HG03103 (cell line): Measurements from ENCODE around the gene EDN3.

ENCODE experiments used
- ATAC-seq: cut with Tn5 transposase; IDR thresholded peaks from one replicate; pipeline ENCODE4 v1.9.1; 2021; ENCODE audit warnings: low read depth; ENCODE audit not compliant: unreplicated experiment

EDN3 gene

GRCh38 chr20:59307270-59307669 lies 6.9 kb downstream of the EDN3 start:
- no peak for ATAC-seq

- ATAC-seq = no peak
Measured at GRCh38 chr20:59308493-59309201, 8.2 kb downstream of the EDN3 start.

GRCh38 chr20:59309218-59309617 lies 8.8 kb downstream of the EDN3 start:
- no peak for ATAC-seq

- ATAC-seq = no peak
Measured at GRCh38 chr20:59314997-59315396, 14.6 kb downstream of the EDN3 start.

- ATAC-seq = no peak
Measured at GRCh38 chr20:59316911-59317731, 16.7 kb downstream of the EDN3 start.

- ATAC-seq = no peak
Measured at GRCh38 chr20:59318201-59318790, 17.9 kb downstream of the EDN3 start.

GRCh38 chr20:59318803-59319202 lies 18.4 kb downstream of the EDN3 start:
- no peak for ATAC-seq

GRCh38 chr20:59320426-59320825 lies 20.0 kb downstream of the EDN3 start:
- no peak for ATAC-seq

GRCh38 chr20:59320854-59321647 lies 20.6 kb downstream of the EDN3 start:
- ATAC-seq = no peak

- no peak for ATAC-seq
Measured at GRCh38 chr20:59322081-59322480, 21.7 kb downstream of the EDN3 start.

GRCh38 chr20:59322585-59323454 lies 22.4 kb downstream of the EDN3 start:
- ATAC-seq = no peak

- ATAC-seq = no peak
Measured at GRCh38 chr20:59323731-59324130, 23.3 kb downstream of the EDN3 start.

GRCh38 chr20:59324521-59325141 lies 24.2 kb downstream of the EDN3 start:
- ATAC-seq = no peak

- ATAC-seq = no peak
Measured at GRCh38 chr20:59325142-59325523, 24.7 kb downstream of the EDN3 start.

- no peak for ATAC-seq
Measured at GRCh38 chr20:59326188-59326587, 25.8 kb downstream of the EDN3 start.

GRCh38 chr20:59328071-59328470 lies 27.7 kb downstream of the EDN3 start:
- ATAC-seq = no peak

- no peak for ATAC-seq
Measured at GRCh38 chr20:59331721-59332329, 31.4 kb downstream of the EDN3 start.

GRCh38 chr20:59333260-59333845 lies 32.9 kb downstream of the EDN3 start:
- no peak for ATAC-seq

GRCh38 chr20:59333951-59334350 lies 33.5 kb downstream of the EDN3 start:
- no peak for ATAC-seq
